Measurements from ENCODE around the gene UGP2.

DNA sequence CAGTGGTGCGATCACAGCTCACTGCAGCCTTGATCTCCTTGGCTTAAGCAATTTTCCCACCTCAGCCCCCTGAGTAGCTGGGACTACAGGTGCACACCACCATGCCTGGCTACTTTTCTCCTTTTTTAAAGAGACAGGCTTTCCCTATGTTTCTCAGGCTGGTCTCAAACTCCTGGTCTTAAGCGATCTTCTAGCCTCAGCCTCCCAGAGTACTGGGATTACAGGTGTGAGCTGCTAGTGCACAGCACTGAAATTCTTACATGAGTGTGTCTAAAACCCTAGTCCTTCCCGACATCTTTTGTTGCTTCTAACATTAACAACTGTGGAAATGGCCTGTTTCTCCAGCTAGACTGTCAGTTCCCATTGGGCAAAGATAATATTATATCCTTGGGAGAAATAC lies 2.9 kb downstream of the UGP2 start:
- TF ChIP-seq, protein P1, sequence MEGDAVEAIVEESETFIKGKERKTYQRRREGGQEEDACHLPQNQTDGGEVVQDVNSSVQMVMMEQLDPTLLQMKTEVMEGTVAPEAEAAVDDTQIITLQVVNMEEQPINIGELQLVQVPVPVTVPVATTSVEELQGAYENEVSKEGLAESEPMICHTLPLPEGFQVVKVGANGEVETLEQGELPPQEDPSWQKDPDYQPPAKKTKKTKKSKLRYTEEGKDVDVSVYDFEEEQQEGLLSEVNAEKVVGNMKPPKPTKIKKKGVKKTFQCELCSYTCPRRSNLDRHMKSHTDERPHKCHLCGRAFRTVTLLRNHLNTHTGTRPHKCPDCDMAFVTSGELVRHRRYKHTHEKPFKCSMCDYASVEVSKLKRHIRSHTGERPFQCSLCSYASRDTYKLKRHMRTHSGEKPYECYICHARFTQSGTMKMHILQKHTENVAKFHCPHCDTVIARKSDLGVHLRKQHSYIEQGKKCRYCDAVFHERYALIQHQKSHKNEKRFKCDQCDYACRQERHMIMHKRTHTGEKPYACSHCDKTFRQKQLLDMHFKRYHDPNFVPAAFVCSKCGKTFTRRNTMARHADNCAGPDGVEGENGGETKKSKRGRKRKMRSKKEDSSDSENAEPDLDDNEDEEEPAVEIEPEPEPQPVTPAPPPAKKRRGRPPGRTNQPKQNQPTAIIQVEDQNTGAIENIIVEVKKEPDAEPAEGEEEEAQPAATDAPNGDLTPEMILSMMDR (IDR thresholded peaks at IDR 0.05): no peak
- no peak for TF ChIP-seq POLR2A (IDR thresholded peaks at IDR 0.05)

Measured in Peyer's patch (tissue), 4 donors.